IgD-negative memory B cell (primary cell): Measurements from ENCODE around the gene UVRAG. TPM values are rescaled to one million over a fixed set of nuclear protein-coding genes. Genes with fewer than 3 reads are reported as not detected.

Experiments used
- H3K27ac Mint-ChIP-seq, 3 donors: one replicate each; pipeline ENCODE4 v1.8.0; 2020 to 2022; ENCODE audit warnings: mild to moderate bottlenecking in 3 of 3, mixed read lengths in 3 of 3, moderate library complexity in 1 of 3
- H3K27me3 Mint-ChIP-seq: one replicate; pipeline ENCODE4 v1.8.0; 2021; ENCODE audit warnings: mixed read lengths
- H3K36me3 Mint-ChIP-seq: one replicate; pipeline ENCODE4 v1.8.0; 2020; ENCODE audit warnings: mild to moderate bottlenecking, mixed read lengths
- H3K4me1 Mint-ChIP-seq, 3 donors: one replicate each; pipeline ENCODE4 v1.8.0; 2020 to 2022; ENCODE audit warnings: mixed read lengths in 3 of 3, mild to moderate bottlenecking in 1 of 3
- H3K4me3 Mint-ChIP-seq, 4 donors: one replicate each; pipeline ENCODE4 v1.8.0; 2020 to 2022; ENCODE audit warnings: mild to moderate bottlenecking in 4 of 4, mixed read lengths in 4 of 4, moderate library complexity in 3 of 4
- H3K9me3 Mint-ChIP-seq, 3 donors: one replicate each; pipeline ENCODE4 v1.8.0; 2020 to 2021; ENCODE audit warnings: mixed read lengths in 3 of 3, mild to moderate bottlenecking in 1 of 3
- polyA plus RNA-seq: library from polyadenylated mRNA; unstranded; fragments of 300-500 nt; fragmentation: Illumina TruSeq; gene quantifications from one replicate; pipeline ENCODE4 v1.2.3, GENCODE V29; 2021

The UVRAG gene
- polyA plus RNA-seq, 1 donor from 2014 or later = 79.9 TPM

- Mint-ChIP-seq H3K36me3 (peaks cover 3% of the 10 kb centered on the region), H3K27ac (no peak overlapping the region), H3K4me1 (no peaks in the 10 kb centered on the region), H3K9me3 (peaks cover 0 to 2% (median 0%) of the 10 kb centered on the region in 3 donors), H3K27me3 (peaks cover 5% of the 10 kb centered on the region), H3K4me3 (no peak overlapping the region)
Observed at GRCh38 chr11:76162336-76163288, 347.6 kb downstream of the UVRAG start.

GRCh38 chr11:76163289-76163880 lies 348.4 kb downstream of the UVRAG start:
- H3K4me1 Mint-ChIP-seq = no peaks in the 10 kb centered on the region

DNA sequence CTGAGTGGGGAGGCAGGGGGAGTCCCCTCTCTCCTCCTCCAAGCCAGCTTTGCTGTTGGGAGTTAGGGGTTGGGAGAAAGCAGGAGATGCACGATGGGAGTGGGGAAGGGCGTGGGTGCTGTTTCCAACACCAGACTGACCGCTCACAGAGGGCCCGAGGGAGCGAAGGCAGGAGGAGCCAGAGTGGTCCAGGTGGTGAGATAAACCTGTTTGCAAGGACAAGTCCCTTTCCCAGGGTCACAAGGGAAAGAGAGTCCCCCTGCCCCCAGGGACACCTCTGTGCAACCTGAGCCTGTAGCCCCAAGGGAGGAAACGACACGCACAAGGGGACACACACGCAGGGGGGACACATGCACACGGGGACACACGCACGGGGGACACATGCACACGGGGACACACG lies 349.1 kb downstream of the UVRAG start:
- H3K4me3 Mint-ChIP-seq = no peak overlapping the region
- H3K4me1 Mint-ChIP-seq = no peaks in the 10 kb centered on the region
- H3K9me3 Mint-ChIP-seq = no peaks in the 10 kb centered on the region
- no peak overlapping the region for H3K27ac Mint-ChIP-seq
- H3K27me3 Mint-ChIP-seq = peaks cover 7% of the 10 kb centered on the region
- H3K36me3 Mint-ChIP-seq = peaks cover 3% of the 10 kb centered on the region

More at GRCh38 chr11:76163289-76163880, 348.4 kb downstream of the UVRAG start:
- no peak overlapping the region for H3K27ac Mint-ChIP-seq
- peaks cover 3% of the 10 kb centered on the region for H3K36me3 Mint-ChIP-seq
- no peak overlapping the region for H3K4me3 Mint-ChIP-seq
- H3K27me3 Mint-ChIP-seq = peaks cover 7% of the 10 kb centered on the region
- no peaks in the 10 kb centered on the region for H3K9me3 Mint-ChIP-seq

- no peaks in the 10 kb centered on the region for H3K4me1 Mint-ChIP-seq
- no peaks in the 10 kb centered on the region for H3K9me3 Mint-ChIP-seq
- peaks cover 3% of the 10 kb centered on the region for H3K36me3 Mint-ChIP-seq
- H3K27ac Mint-ChIP-seq = no peak overlapping the region
- peaks cover 7% of the 10 kb centered on the region for H3K27me3 Mint-ChIP-seq
- H3K4me3 Mint-ChIP-seq = no peak overlapping the region
Observed at GRCh38 chr11:76164861-76165751, 350.1 kb downstream of the UVRAG start.

GRCh38 chr11:76166314-76166713 lies 351.3 kb downstream of the UVRAG start:
- Mint-ChIP-seq H3K4me3 (no peak overlapping the region), H3K36me3 (peaks cover 3% of the 10 kb centered on the region), H3K9me3 (no peaks in the 10 kb centered on the region), H3K27ac (no peak overlapping the region), H3K27me3 (peaks cover 7% of the 10 kb centered on the region), H3K4me1 (no peaks in the 10 kb centered on the region)

DNA sequence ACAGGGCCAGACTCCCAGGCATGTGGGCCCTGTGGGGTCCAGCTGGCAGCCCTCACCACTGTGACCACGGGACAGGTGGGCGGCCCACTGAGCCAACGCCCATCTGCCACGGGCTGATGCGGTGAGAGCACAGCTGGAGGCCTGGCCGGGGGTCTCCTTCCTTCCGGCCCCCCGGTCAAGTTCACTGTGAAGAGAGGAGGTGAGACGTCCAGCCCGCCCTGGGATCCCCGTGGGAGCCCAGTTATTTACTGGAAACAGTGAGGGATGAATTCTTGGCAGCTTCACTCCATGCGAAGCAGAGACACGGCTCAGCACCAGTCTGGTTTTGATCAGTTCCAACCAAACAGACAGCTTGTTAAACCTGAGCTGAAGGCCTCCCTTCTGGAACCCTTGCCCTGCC lies 352.6 kb downstream of the UVRAG start:
- H3K27ac Mint-ChIP-seq = no peak overlapping the region
- peaks cover 7% of the 10 kb centered on the region for H3K27me3 Mint-ChIP-seq
- no peaks in the 10 kb centered on the region for H3K9me3 Mint-ChIP-seq
- H3K4me1 Mint-ChIP-seq = no peaks in the 10 kb centered on the region
- no peaks in the 10 kb centered on the region for H3K36me3 Mint-ChIP-seq
- H3K4me3 Mint-ChIP-seq = peak overlapping the region in 1 of 4 donors; percentile 22

GRCh38 chr11:76169473-76169896 lies 354.5 kb downstream of the UVRAG start:
- H3K4me3 Mint-ChIP-seq = no peak overlapping the region
- peaks cover 2% of the 10 kb centered on the region for H3K36me3 Mint-ChIP-seq
- peaks cover 0 to 1% (median 0%) of the 10 kb centered on the region in 3 donors for H3K9me3 Mint-ChIP-seq
- H3K27me3 Mint-ChIP-seq = peaks cover 3% of the 10 kb centered on the region
- H3K4me1 Mint-ChIP-seq = no peaks in the 10 kb centered on the region
- no peak overlapping the region for H3K27ac Mint-ChIP-seq

- Mint-ChIP-seq H3K4me1 (no peaks in the 10 kb centered on the region), H3K36me3 (peaks cover 2% of the 10 kb centered on the region), H3K9me3 (peaks cover 0 to 2% (median 0%) of the 10 kb centered on the region in 3 donors), H3K27me3 (peaks cover 3% of the 10 kb centered on the region), H3K4me3 (no peak overlapping the region), H3K27ac (no peak overlapping the region)
Observed at GRCh38 chr11:76170468-76170867, 355.5 kb downstream of the UVRAG start.

DNA sequence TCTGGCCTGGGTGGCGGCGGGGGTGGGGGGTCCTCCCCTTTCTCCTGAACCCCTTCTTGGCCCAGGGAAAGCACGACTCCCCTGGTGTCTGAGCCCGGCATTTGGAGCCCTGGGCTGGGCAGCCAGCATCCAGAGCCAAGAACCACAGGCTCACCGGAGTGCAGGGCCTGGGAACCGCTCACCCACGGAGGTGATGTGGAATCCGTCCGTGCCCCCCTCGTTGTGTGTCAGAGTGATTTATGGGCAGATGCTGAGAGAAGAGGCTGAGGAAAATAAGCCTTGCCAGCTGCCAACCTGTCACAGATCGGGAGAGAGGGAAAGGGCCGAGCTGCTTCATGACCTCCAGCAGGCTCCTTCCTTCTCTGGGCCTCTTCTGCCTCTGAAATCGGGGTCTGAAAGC lies 357.6 kb downstream of the UVRAG start:
- Mint-ChIP-seq H3K27me3 (peaks cover 3% of the 10 kb centered on the region), H3K27ac (no peak overlapping the region), H3K4me1 (peaks cover 0 to 2% (median 0%) of the 10 kb centered on the region in 3 donors), H3K4me3 (no peak overlapping the region), H3K9me3 (peaks cover 0 to 2% (median 0%) of the 10 kb centered on the region in 3 donors), H3K36me3 (peaks cover 2% of the 10 kb centered on the region)

- peaks cover 0 to 2% (median 0%) of the 10 kb centered on the region in 3 donors for H3K9me3 Mint-ChIP-seq
- no peak overlapping the region for H3K4me3 Mint-ChIP-seq
- no peaks in the 10 kb centered on the region for H3K27me3 Mint-ChIP-seq
- peaks cover 2% of the 10 kb centered on the region for H3K36me3 Mint-ChIP-seq
- H3K27ac Mint-ChIP-seq = no peak overlapping the region
- peaks cover 0 to 2% (median 0%) of the 10 kb centered on the region in 3 donors for H3K4me1 Mint-ChIP-seq
Observed at GRCh38 chr11:76173663-76174062, 358.7 kb downstream of the UVRAG start.

- no peaks in the 10 kb centered on the region for H3K27me3 Mint-ChIP-seq
- H3K9me3 Mint-ChIP-seq = peaks cover 0 to 2% (median 0%) of the 10 kb centered on the region in 3 donors
- no peak overlapping the region for H3K4me3 Mint-ChIP-seq
- peak overlapping the region in 1 of 3 donors; percentile 71 for H3K27ac Mint-ChIP-seq
- peaks cover 0 to 2% (median 0%) of the 10 kb centered on the region in 3 donors for H3K4me1 Mint-ChIP-seq
- peaks cover 2% of the 10 kb centered on the region for H3K36me3 Mint-ChIP-seq
Observed at GRCh38 chr11:76174330-76174729, 359.3 kb downstream of the UVRAG start.

- Mint-ChIP-seq H3K4me1 (peaks cover 0 to 2% (median 0%) of the 10 kb centered on the region in 3 donors), H3K27me3 (no peaks in the 10 kb centered on the region), H3K27ac (peak overlapping the region in 1 of 3 donors; percentile 89), H3K36me3 (peaks cover 2% of the 10 kb centered on the region), H3K4me3 (no peak overlapping the region), H3K9me3 (peaks cover 0 to 2% (median 0%) of the 10 kb centered on the region in 3 donors)
Observed at GRCh38 chr11:76175783-76176182, 360.8 kb downstream of the UVRAG start.

DNA sequence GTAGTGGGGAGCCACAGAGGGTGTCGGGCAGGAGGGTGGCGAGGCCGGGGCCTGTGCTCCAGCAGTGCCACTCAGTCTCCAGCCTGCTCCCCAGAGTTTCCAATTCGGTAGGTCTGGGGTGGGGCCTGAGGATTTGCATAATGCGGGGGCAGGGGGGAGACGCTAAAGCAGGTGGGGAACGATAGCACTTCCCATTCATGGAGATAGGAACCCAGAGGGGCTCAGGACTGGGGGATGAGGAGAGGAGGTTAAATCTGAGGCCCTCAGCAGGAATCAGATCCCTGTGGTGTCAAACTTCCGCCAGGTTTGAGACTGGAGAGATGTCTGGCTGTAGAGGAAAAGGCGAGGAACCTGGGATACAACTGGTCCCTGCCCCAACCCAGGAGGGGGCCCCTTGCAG lies 361.5 kb downstream of the UVRAG start:
- Mint-ChIP-seq H3K4me1 (peaks cover 0 to 2% (median 0%) of the 10 kb centered on the region in 3 donors), H3K27ac (peak overlapping the region in 1 of 3 donors; percentile 89), H3K27me3 (no peaks in the 10 kb centered on the region), H3K9me3 (peaks cover 0 to 2% (median 0%) of the 10 kb centered on the region in 3 donors), H3K4me3 (peak overlapping the region in 1 of 4 donors; percentile 43), H3K36me3 (peaks cover 2% of the 10 kb centered on the region)

GRCh38 chr11:76177250-76177686 lies 362.3 kb downstream of the UVRAG start:
- no peak overlapping the region for H3K4me3 Mint-ChIP-seq

More at GRCh38 chr11:76177250-76177686, 362.3 kb downstream of the UVRAG start:
- peaks cover 2% of the 10 kb centered on the region for H3K36me3 Mint-ChIP-seq
- peak overlapping the region in 1 of 3 donors; percentile 27 for H3K27ac Mint-ChIP-seq
- H3K4me1 Mint-ChIP-seq = peaks cover 0 to 2% (median 0%) of the 10 kb centered on the region in 3 donors
- H3K27me3 Mint-ChIP-seq = no peaks in the 10 kb centered on the region
- H3K9me3 Mint-ChIP-seq = peaks cover 0 to 2% (median 0%) of the 10 kb centered on the region in 3 donors
